DND-41 (cell line): Measurements from ENCODE around the gene ARPC2.

Experiments
- EZH2 ChIP-seq: IDR thresholded peaks from 3 replicates; pipeline ENCODE4 v1.6.1; 2012; ENCODE audit warnings: borderline replicate concordance, low read depth, mild to moderate bottlenecking, moderate library complexity, low read length, inconsistent platforms; ENCODE audit not compliant: severe bottlenecking
- TF ChIP-seq, protein P1 (sequence below): IDR thresholded peaks from 2 replicates; pipeline ENCODE4 v1.5.1; 2012; ENCODE audit warnings: borderline replicate concordance, low read length, moderate library complexity, mild to moderate bottlenecking; ENCODE audit not compliant: poor library complexity, severe bottlenecking; ENCODE audit errors: extremely low read depth

DNA sequence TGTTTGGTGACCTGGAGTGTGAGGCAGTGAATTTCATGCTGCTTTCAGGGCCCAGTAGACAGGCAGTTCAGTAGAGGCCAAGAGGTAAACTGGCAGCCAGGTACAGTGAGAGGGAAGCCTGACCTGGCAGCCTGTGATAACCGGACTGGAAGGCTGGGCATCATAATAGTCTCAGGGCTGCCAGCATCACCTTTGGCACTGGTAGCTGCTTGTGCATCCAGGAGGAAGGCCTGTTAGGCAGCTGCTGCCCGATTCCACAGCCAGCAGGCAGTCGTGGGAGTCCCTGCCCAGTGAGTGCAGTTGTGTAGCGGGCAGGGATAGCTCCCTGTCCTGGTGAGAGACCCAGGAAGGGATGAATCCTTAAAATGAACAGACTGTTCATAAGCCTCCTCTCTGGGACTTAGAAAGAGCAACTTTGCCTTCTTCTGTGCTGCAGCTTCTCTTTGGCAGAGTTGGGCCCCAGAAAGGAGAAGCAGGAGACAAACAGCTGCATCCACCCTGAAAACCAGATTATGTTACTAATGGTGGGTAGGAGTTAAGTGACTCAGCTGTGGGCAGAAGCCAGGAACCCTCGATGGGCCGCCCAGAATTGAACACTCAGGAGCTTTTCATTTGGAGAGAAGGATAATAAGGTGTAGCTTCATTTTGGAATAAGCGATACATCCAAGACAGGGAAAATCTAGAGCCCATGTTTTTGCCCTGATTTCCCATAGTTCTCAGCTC lies 35.7 kb downstream of the ARPC2 start:
- TF ChIP-seq, protein P1, sequence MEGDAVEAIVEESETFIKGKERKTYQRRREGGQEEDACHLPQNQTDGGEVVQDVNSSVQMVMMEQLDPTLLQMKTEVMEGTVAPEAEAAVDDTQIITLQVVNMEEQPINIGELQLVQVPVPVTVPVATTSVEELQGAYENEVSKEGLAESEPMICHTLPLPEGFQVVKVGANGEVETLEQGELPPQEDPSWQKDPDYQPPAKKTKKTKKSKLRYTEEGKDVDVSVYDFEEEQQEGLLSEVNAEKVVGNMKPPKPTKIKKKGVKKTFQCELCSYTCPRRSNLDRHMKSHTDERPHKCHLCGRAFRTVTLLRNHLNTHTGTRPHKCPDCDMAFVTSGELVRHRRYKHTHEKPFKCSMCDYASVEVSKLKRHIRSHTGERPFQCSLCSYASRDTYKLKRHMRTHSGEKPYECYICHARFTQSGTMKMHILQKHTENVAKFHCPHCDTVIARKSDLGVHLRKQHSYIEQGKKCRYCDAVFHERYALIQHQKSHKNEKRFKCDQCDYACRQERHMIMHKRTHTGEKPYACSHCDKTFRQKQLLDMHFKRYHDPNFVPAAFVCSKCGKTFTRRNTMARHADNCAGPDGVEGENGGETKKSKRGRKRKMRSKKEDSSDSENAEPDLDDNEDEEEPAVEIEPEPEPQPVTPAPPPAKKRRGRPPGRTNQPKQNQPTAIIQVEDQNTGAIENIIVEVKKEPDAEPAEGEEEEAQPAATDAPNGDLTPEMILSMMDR: no peak
- no peak for TF ChIP-seq EZH2
